Jurkat, Clone E6-1 (cell line): Measurements from ENCODE around the gene KCNIP2.

Source experiments
- DNase-seq: peaks from one replicate; pipeline ENCODE4 v3.0.0-alpha.2; 2011; ENCODE audit warnings: low read depth, low spot score
- H3K4me3 ChIP-seq: 2 replicates; pipeline ENCODE4 v1.5.1; 2011; ENCODE audit warnings: mild to moderate bottlenecking, low read length, control low read depth, moderate library complexity

Gene KCNIP2

DNA sequence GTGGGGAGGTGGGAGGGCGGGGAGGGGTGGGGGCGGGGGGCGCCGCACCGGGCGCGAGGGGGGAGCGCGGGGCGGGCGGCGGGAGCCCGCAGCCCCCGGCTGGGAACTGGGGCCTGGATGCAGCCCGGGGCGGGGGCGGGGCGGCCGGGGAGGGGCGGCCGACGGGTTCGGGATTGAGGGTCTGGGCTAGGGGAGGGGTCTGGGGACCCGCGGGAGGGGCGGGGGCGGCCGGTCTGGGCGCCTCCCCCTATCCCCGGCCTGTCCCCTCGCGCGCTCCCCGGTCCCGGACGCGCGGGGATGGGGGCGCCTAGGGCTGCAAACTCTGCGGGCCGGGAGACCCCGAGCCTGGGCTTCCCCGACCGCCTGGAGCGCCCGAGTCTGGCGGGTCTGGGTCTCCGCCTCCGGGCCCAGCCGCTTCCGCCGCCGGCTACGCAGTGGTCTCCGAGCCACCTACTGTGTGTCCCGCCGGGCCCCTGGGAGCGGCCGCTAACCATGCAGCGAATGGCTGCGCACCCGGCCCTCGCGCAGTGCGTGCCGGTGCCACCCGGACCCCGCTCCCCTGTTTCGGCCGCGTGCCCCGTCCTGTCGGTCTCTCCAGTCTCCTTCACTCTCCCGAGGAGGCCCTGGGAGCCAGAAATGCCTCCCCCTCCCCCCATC is 67.3 kb downstream of the KCNIP2 start:
- DNase-seq: no peak
- H3K4me3 ChIP-seq: no peak overlapping the region
